ENCODE data around the gene RDX. TPM values are rescaled to one million over a fixed set of nuclear protein-coding genes. Genes with fewer than 3 reads are reported as not detected.
A peak's percentile ranks its signal among the peaks of the same experiment; 100 is the strongest.
"Not testable (repeated sequence)": the region's sequence is repeated elsewhere in the genome, so short reads cannot be mapped to it uniquely, and the experiment has no call there.

Gene RDX
- total RNA-seq, 1 experiment from 2014 or later = 131 TPM

GRCh38 chr11:110217223-110217877, 79.1 kb downstream of the RDX start:
- H3K27ac ChIP-seq (ENCODE audit: low read depth, low read length) = no peak overlapping the region
- H3K4me1 ChIP-seq (ENCODE audit: control insufficient read depth in 1 of 2, insufficient read depth in 2 of 2, low read length in 2 of 2) = no peaks in the 10 kb centered on the region
- CTCF ChIA-PET = no interaction called here
- DNase-seq (ENCODE audit: low read depth, low spot score) = no peak
- intact Hi-C loops (cut with micrococcal nuclease) = no loop called here
- H3K9ac ChIP-seq (ENCODE audit: low read length) = no peak overlapping the region
- TF ChIP-seq POLR2AphosphoS5 (IDR thresholded peaks at IDR 0.05; ENCODE audit: low read depth, low read length) (0 out of 2 replicates have a peak, but pooled peaks have one; percentile 1), ZNF274 (IDR thresholded peaks at IDR 0.05; ENCODE audit: low read depth, low read length) (no peak)
- POLR2A ChIA-PET = no interaction called here
- ATAC-seq = no peak
- RAD21 ChIA-PET (ENCODE audit: low non-redundant PET in 1 of 2, low total read pairs in 2 of 2, uncharacterized antibody in 2 of 2, unreplicated experiment in 2 of 2) = no interaction called here
- BruUV-seq (replicated peaks) = no TSS peak
- no peak overlapping the region for H3K4me3 ChIP-seq (replicated peaks in 1 of 2; ENCODE audit: low read depth in 1 of 2, low read length in 2 of 2)
- H3K9me3 ChIP-seq (ENCODE audit: control insufficient read depth in 1 of 2, insufficient read depth in 1 of 2, low read depth in 1 of 2, low read length in 2 of 2) = no peaks in the 10 kb centered on the region
- H3K27me3 ChIP-seq (ENCODE audit: insufficient read depth, low read length) = no peaks in the 10 kb centered on the region
- no peaks in the 10 kb centered on the region for H3K9me2 ChIP-seq (ENCODE audit: insufficient read depth)
- no peak overlapping the region for H2AFZ ChIP-seq (ENCODE audit: low read depth, low read length, poor library complexity, severe bottlenecking)
- H4K20me1 ChIP-seq (ENCODE audit: insufficient read depth) = no peaks in the 10 kb centered on the region
- no peak overlapping the region for H3K4me2 ChIP-seq (ENCODE audit: low read length)
- no peaks in the 10 kb centered on the region for H3K79me2 ChIP-seq (ENCODE audit: insufficient read depth, low read length)
- H3K36me3 ChIP-seq (ENCODE audit: control insufficient read depth in 1 of 2, insufficient read depth in 2 of 2, low read length in 2 of 2) = peaks cover 0 to 10% of the 10 kb centered on the region in 2 experiments; a peak in 1 of 4 replicates

- CTCF ChIA-PET = interaction anchor here (1.6 kb wide), 1 partner anchor 168 kb away, joined by 4 read pairs; no protein-coding TSS in a partner anchor
These were observed 87.1 kb downstream of the RDX start for GRCh38 chr11:110209313-110209694.

GRCh38 chr11:110208678-110209312, 87.6 kb downstream of the RDX start:
- H3K27me3 ChIP-seq (ENCODE audit: insufficient read depth, low read length); ATAC-seq; H3K4me3 ChIP-seq (replicated peaks in 1 of 2; ENCODE audit: low read depth in 1 of 2, low read length in 2 of 2); H3K36me3 ChIP-seq (ENCODE audit: control insufficient read depth in 1 of 2, insufficient read depth in 2 of 2, low read length in 2 of 2); H3K9me3 ChIP-seq (ENCODE audit: control insufficient read depth in 1 of 2, insufficient read depth in 1 of 2, low read depth in 1 of 2, low read length in 2 of 2); POLR2A ChIA-PET; H4K20me1 ChIP-seq (ENCODE audit: insufficient read depth); H3K9me2 ChIP-seq (ENCODE audit: insufficient read depth); DNase-seq (ENCODE audit: low read depth, low spot score); H3K79me2 ChIP-seq (ENCODE audit: insufficient read depth, low read length); BruUV-seq (replicated peaks); H2AFZ ChIP-seq (ENCODE audit: low read depth, low read length, poor library complexity, severe bottlenecking); H3K27ac ChIP-seq (ENCODE audit: low read depth, low read length); H3K9ac ChIP-seq (ENCODE audit: low read length); H3K4me1 ChIP-seq (ENCODE audit: control insufficient read depth in 1 of 2, insufficient read depth in 2 of 2, low read length in 2 of 2); RAD21 ChIA-PET (ENCODE audit: low non-redundant PET in 1 of 2, low total read pairs in 2 of 2, uncharacterized antibody in 2 of 2, unreplicated experiment in 2 of 2): not testable (repeated sequence)
- CTCF ChIA-PET = interaction anchor here (1.6 kb wide), 1 partner anchor 168 kb away, joined by 4 read pairs; no protein-coding TSS in a partner anchor
- H3K4me2 ChIP-seq (ENCODE audit: low read length) = peak overlapping the region; percentile 21
- intact Hi-C loops (cut with micrococcal nuclease) = loop anchor here (10.0 kb wide), 1 partner anchor 1026 kb away; no protein-coding TSS in a partner anchor

More at GRCh38 chr11:110209313-110209694, 87.1 kb downstream of the RDX start:
- H3K27me3 ChIP-seq (ENCODE audit: insufficient read depth, low read length); RAD21 ChIA-PET (ENCODE audit: low non-redundant PET in 1 of 2, low total read pairs in 2 of 2, uncharacterized antibody in 2 of 2, unreplicated experiment in 2 of 2); H3K27ac ChIP-seq (ENCODE audit: low read depth, low read length); H3K9me3 ChIP-seq (ENCODE audit: control insufficient read depth in 1 of 2, insufficient read depth in 1 of 2, low read depth in 1 of 2, low read length in 2 of 2); ATAC-seq; POLR2A ChIA-PET; H3K9ac ChIP-seq (ENCODE audit: low read length); H3K9me2 ChIP-seq (ENCODE audit: insufficient read depth); H3K79me2 ChIP-seq (ENCODE audit: insufficient read depth, low read length); H3K4me3 ChIP-seq (replicated peaks in 1 of 2; ENCODE audit: low read depth in 1 of 2, low read length in 2 of 2); H4K20me1 ChIP-seq (ENCODE audit: insufficient read depth); H2AFZ ChIP-seq (ENCODE audit: low read depth, low read length, poor library complexity, severe bottlenecking); H3K36me3 ChIP-seq (ENCODE audit: control insufficient read depth in 1 of 2, insufficient read depth in 2 of 2, low read length in 2 of 2); H3K4me1 ChIP-seq (ENCODE audit: control insufficient read depth in 1 of 2, insufficient read depth in 2 of 2, low read length in 2 of 2); BruUV-seq (replicated peaks); DNase-seq (ENCODE audit: low read depth, low spot score): not testable (repeated sequence)
- intact Hi-C loops (cut with micrococcal nuclease) = loop anchor here (10.0 kb wide), 1 partner anchor 1025 kb away; no protein-coding TSS in a partner anchor
- peak overlapping the region; percentile 21; the same call in 1 of the 2 replicates for H3K4me2 ChIP-seq (ENCODE audit: low read length)
